Left forelimb (tissue), 1 donor: ENCODE data around the gene SP9.
A peak's percentile ranks its signal among the peaks of the same experiment; 100 is the strongest.

ENCODE experiments used
- DNase-seq: peaks from one replicate; pipeline ENCODE4 v3.0.0-alpha.2; 2018; ENCODE audit warnings: low spot score

SP9 gene

DNA sequence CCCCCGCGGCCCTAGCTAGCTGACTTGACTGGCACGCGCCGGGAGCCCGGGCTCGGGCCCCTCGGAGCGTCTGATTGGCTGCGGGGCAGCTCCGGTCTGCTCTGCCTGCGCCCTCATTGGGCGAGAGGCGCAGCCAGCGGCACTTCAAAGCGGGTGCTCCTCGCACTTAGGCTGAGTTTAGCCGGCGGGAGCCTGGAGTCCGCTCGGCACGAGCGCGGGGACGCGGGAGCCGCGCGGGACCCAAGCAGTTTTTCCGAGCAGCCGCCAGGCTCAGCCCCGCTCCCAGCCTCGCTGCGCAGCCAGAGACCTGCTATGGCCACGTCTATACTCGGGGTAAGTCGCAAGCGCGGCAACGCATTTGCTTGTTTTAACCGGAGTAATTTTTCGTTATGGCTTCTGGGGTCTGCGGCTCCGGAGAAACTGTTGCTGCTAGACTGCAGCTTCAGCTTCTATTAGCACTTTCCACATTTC is at the start of gene SP9:
TSS of gene SP9 (plus strand) at position 174 of the 471 bp plus-strand sequence. CDS start at position 313, 139 bp downstream.
- peak; percentile 81 for DNase-seq

- DNase-seq: no peak
Observed at GRCh38 chr2:174286172-174286571, 48.6 kb upstream of the SP9 start.

GRCh38 chr2:174292908-174293307 is 41.8 kb upstream of the SP9 start:
- DNase-seq: no peak

DNA sequence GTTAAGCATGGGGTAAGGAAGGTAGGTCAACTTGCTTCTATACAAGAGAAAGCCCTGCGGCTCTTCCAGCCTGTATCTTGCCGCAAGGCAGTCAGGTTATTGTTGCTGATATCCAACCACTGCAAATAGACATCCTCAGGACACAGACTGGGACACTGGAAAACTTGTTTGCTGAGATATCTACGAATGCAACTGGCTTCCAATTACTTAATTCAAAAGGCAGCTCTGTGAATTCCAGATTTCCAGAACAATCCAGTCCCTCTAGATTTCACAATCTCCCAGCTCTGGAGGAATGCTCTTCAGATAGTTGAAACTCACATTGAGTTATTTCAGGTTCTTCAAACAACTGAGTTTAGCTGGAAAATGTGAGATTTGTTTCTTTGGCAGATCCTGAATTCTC is 34.6 kb upstream of the SP9 start:
- no peak for DNase-seq

DNA sequence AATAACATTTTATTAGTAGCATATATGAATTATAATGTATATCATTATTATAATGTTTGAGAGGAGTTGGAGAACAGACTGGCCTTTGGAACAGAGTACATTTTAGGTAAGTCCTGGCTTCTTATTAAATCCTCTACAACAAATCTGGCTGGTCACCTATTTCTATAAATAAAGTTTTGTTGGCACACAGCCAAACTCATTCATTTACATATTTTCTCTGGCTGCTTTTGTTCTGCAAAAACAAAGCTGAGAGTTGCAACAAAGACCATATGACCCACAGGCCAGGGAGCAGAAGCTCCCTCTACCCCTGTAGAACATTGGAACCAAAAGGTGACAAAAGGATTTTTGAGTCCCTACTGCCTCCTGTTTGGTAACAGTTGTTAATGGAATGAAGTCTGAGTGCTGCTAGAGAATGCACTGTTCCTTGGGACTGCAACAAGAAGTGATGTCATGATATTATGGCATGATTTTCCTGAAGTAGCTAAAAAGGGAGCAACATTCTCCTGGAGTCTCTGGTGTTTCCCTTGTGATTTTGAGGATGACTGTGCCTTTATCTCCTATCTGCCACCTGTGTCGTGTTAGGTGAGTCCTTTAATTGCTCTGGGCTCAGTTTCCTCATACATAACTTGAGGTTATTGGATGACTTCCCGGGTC is 22.0 kb upstream of the SP9 start:
- no peak for DNase-seq

GRCh38 chr2:174322149-174322548 is 12.6 kb upstream of the SP9 start:
- no peak for DNase-seq

- DNase-seq: no peak
Observed at GRCh38 chr2:174322746-174323145, 12.0 kb upstream of the SP9 start.

DNA sequence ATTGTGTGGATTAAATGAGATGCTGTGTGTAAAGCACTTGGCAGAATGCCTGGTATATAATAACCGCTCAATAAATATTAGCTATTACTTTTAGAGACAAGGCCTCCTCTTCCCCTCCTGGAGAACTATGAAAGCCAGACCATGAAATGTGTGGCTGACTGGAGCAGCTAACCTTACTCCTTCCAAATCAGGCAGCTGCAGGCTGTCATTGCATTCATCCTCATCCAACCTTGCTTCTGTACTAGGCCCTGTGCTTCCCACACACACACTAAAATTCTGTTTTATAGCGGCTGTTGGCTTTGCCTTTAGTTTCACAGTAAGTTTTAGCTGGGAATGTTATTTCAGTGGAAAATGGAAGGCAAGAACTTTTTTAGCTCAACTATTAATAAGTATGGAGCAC is 10.2 kb upstream of the SP9 start:
- no peak for DNase-seq

- no peak for DNase-seq
Observed at GRCh38 chr2:174325373-174326160, 9.2 kb upstream of the SP9 start.

DNA sequence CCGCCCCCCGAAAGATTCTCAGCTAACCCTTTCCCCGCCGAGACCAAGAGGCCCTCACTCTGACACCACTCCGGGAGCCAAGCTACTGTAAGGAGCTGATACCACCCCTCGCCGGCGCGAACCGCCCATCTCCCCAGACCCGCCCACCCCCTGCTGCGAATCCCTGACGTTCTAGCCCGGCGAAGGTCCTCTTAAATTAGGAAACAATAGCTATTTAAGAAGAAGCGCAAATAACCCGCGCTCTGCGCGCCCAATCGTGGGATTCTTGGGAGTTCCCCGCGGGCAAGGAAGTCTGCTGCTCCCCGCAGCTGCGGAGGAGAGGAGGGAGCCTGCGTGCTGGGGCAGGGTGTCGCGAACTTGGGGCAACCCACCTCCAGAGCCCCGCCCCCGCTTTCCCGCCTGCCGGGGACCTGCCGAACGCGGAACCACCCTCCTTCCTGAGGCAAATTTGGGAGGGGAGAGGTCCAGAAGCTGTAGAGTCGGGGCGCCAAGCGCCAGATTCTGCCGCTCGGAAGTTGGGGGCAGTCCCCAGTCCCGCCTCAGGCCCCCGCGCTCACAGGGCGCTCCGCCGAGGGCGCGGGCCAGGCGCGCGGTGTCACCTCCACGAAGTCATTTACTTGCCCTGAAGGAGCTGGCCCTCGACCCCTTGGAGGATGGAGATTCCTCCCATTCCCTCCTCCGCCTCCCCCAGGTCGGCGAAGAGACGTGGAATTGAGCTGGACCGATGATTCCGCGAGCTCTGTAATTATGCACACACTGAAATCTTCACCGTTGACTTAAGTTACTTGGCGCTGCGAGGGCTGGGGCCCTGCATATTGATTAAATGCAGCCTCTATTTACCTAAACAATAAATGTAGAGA is 8.4 kb upstream of the SP9 start:
- peak; percentile 77 for DNase-seq

GRCh38 chr2:174327021-174327840 is 7.5 kb upstream of the SP9 start:
- DNase-seq: no peak

DNA sequence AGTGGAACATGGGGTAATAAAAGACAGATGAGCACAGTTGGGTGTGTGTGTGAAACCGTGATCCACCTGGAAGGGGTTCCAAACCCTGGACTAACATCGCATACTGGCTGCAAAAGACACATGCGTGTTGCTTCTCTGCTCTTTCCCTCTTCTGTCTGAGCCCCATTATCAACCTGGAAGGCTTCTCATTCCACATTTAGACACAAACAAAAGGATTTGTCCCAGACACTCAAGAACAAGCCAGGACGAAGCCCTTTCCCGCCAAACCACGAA is 7.0 kb upstream of the SP9 start:
- DNase-seq: no peak

DNA sequence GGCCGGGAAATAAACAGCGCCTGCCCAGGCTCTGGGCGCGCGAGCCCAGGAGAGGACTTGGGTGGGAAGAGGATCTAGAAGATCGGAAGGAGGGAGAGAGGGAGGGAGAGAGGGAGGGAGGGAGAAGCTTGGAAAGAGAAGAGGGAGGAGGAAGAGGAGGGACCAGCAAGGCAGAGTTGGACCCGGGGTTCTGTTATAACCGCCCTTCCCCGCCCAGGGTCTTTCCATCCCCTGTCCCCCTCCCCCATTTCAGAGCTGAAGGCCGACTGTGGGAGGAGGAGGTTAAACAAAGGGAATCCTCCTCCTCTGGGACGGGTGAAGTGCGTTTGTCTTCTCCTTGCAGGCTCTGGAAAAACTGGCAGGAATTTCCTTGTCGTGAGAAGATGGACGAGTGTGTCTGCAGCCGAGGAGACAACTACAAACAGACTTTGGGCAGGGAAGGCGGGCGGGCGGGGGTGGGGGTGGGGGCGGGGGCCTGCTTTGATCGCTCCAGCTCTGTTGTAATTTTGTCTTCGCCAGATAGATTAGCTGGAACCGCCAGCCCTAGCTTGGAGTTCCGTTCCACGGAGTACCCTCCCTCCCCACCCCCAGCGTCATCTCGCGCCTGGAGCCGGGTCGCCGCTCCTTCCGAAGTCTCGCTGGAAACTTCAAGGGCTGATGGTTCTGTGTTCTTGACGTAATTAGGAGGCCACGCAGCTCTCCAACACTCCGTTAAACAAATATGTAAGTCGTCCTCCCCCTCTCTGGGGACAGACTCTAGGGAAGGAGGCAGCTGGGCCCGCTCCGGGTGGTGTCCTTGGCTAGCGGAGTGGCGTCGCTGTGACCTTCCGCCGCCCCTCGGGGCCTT is 6.4 kb upstream of the SP9 start:
- DNase-seq: no peak

GRCh38 chr2:174328961-174329715 is 5.6 kb upstream of the SP9 start:
- no peak for DNase-seq

GRCh38 chr2:174330945-174331594 is 3.7 kb upstream of the SP9 start:
- DNase-seq: no peak

DNA sequence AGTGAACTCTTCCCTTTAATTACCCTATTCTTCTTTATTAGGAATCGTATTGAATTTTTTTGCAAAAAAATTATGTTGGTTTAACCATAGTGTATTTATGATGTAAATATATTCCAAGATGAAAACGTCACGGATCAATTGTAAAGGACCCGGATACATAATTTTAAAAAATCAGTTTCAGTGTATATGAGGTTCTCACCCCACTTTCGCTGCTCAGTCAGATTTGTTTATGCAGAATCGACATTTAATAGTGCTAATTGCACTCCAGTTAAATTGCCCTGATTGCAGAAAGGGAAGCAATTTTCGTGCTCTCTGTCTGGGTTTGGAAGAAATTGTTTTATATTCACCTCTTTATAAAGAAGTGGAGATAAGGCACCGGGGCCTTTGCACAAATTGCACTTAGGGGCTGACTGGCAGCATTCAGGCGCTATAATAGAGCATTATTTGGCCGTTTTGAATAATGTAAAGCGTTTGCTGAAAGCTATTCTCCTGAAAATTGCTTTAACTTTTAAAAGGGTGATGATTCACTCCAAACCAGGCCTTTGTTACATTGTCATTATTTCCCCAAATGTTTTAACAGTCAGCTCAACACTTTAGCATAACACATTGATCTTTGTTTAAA is 3.0 kb upstream of the SP9 start:
- DNase-seq: no peak

DNA sequence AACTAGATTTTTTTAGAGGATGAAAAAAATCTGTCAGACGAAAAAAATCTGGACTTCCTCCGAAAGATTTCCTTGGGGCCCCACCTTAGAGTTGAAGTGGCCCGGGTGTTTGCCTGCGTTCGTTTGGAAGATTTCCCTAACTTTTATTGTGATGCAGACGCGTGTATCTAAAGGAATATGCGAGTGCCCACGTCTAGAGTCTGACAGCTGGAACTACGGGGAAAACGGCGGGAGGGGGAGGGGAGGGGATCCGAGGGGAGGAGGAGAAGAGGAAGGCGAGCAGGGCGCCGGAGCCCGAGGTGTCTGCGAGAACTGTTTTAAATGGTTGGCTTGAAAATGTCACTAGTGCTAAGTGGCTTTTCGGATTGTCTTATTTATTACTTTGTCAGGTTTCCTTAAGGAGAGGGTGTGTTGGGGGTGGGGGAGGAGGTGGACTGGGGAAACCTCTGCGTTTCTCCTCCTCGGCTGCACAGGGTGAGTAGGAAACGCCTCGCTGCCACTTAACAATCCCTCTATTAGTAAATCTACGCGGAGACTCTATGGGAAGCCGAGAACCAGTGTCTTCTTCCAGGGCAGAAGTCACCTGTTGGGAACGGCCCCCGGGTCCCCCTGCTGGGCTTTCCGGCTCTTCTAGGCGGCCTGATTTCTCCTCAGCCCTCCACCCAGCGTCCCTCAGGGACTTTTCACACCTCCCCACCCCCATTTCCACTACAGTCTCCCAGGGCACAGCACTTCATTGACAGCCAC is 2.4 kb upstream of the SP9 start:
- no peak for DNase-seq

DNA sequence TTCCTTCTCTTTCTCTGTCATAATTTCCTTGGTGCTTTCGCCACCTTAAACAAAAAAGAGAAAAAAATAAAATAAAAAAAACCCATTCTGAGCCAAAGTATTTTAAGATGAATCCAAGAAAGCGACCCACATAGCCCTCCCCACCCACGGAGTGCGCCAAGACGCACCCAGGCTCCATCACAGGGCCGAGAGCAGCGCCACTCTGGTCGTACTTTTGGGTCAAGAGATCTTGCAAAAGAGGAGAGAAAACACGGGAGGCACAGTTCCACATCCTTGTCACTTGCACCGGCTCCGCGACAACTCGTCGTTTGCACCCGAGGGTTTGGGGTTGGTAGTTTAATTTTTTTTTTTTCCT is 1.8 kb upstream of the SP9 start:
- DNase-seq: no peak
